Heart left ventricle (tissue), 13 donors: ENCODE results near the gene CAP1.

Experiments used
- CTCF ChIP-seq, 12 donors: fragments of 200-600 bp; sonication (generic) in 4 of 12; IDR thresholded peaks; one replicate each; pipeline versions ENCODE4 v1.5.0 to v1.8.0; 2018 to 2022; ENCODE audit warnings: antibody characterized with exemption in 12 of 12, mild to moderate bottlenecking in 5 of 12
- POLR2A ChIP-seq, 2 donors: fragments of 450-650 bp; IDR thresholded peaks; one replicate each; pipeline ENCODE4 v1.6.1; 2017; ENCODE audit warnings: antibody characterized with exemption in 2 of 2, mild to moderate bottlenecking in 2 of 2, moderate library complexity in 2 of 2
- donor health status: ischemic (EF 13 %, LVEDD 7.1; RV severe dilation, severe dysfunction).
- donor health status: DM: no; HTN: yes; CAD: no.
- donor health status: DM: no; HTN: no; CAD: no.
- donor health status: ischemic (EF 25% LVEDD 6.9; RV normal size, moderate dysfunction).
- donor health status: ischemic (EF 25% LVEDD 5.7; RV mildly dilated, moderate dysfunction).
- donor health status: ischemic (EF 35%, LVEDD 5.7; RV mildly dilated, moderate dysfunction).
- donor health status: nonischemic (EF 11% LVEDD 7.7; RV severe dilation, severe dysfunction).
- donor health status: DM: yes; HTN: yes; CAD: no.
- donor health status: PGD.
- donor health status: ischemic (EF 29% LVEDD 5.4; RV normal size, mild dysfunction).
- donor health status: nonischemic (EF 23%, LVEDD 6.1; RV moderate dilation, normal function).

GRCh38 chr1:40094466-40095110 lies 54.1 kb downstream of the CAP1 start:
- TF ChIP-seq CTCF (IDR thresholded peaks at IDR 0.05) (no peak), POLR2A (IDR thresholded peaks at IDR 0.05) (no peak)
